GM10266 (cell line): Measurements from ENCODE around the gene FTCD.

ENCODE experiments used
- DNase-seq: peaks from one replicate; pipeline ENCODE4 v3.0.0; 2012; ENCODE audit errors: extremely low spot score
- TF ChIP-seq, protein P1 (sequence below): IDR thresholded peaks from 2 replicates; pipeline ENCODE4 v1.5.1; 2012; ENCODE audit warnings: mild to moderate bottlenecking, low read depth; ENCODE audit not compliant: control insufficient read depth, insufficient read depth; ENCODE audit errors: missing control alignments

FTCD gene

DNA sequence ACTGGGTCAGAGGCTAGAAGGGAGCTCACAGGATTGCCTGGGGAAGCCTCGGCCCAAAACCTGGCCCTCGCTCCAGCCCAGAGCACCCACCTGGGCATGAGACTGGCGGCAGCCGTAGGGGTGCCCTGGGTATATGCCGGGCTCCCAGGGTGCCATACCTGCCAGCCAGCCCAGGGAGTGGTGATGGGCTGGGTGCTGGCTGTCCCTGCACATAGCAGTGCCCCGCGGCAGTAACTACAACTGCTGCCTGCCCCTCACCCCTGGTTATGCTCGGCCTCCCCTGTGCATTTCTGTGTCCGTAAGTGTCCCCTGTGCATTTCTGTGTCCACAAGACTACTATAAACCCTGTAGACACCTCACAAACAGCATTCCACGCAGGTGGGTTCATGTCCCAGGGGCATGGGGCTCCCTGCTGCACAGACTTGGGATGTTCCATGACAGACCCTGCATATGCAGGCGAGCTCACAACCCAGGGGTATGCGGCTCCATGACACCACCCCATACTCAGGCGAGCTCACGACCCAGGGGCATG, 34.6 kb upstream of the FTCD start:
- TF ChIP-seq, protein P1, sequence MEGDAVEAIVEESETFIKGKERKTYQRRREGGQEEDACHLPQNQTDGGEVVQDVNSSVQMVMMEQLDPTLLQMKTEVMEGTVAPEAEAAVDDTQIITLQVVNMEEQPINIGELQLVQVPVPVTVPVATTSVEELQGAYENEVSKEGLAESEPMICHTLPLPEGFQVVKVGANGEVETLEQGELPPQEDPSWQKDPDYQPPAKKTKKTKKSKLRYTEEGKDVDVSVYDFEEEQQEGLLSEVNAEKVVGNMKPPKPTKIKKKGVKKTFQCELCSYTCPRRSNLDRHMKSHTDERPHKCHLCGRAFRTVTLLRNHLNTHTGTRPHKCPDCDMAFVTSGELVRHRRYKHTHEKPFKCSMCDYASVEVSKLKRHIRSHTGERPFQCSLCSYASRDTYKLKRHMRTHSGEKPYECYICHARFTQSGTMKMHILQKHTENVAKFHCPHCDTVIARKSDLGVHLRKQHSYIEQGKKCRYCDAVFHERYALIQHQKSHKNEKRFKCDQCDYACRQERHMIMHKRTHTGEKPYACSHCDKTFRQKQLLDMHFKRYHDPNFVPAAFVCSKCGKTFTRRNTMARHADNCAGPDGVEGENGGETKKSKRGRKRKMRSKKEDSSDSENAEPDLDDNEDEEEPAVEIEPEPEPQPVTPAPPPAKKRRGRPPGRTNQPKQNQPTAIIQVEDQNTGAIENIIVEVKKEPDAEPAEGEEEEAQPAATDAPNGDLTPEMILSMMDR, result no peak
- no peak for DNase-seq

- TF ChIP-seq, protein P1, result no peak
- DNase-seq, result no peak
These were observed 34.0 kb upstream of the FTCD start for GRCh38 chr21:46189213-46189958.

DNA sequence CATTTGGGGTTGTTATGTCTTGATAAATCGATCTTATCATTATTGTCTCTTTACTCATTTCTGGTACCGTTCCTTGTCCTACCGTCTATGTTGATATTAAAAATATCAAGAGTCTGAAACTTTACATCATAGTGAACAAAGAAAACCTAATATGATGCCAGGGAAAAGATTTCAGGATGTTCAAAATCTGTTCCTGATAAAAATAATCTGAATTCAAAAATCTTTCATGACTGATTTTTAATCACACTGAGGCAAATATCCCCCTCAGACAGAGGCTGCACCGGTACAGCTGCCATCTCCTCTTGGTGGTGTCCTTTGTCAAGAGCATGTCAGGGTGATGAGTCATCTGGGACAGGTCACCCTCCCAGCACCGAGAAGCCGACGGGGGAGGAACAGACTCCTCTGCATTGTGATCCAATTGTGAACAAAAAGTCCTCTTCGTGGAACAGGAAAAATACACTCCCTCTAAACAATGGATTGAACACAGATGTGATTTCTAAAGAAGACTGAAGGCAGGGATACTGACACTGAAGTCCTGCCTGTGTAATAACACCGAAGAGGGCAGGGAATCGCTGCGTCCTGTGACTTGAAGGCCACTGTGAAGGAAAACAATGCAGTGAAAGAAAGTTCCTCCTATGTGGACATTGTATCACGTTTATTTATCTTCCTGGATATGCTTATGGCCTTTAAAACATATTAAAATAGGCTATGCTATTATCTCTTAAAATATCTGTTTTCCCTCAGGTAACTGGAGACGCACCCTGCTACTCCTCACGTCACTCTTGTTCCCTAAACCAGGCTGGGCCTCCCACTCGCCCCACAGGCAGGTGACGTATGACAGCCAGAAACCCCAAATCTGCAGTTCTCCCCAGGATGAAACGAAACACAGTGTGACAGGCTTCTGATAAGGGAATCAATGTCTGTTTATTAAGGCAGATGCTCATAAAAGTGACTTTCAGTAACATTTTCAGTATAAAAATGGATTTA, 33.1 kb upstream of the FTCD start:
- no peak for DNase-seq
- TF ChIP-seq, protein P1, result no peak

- TF ChIP-seq, protein P1, result no peak
- no peak for DNase-seq
These were observed 32.4 kb upstream of the FTCD start for GRCh38 chr21:46187814-46188213.

- TF ChIP-seq, protein P1, result no peak
- no peak for DNase-seq
These were observed 31.9 kb upstream of the FTCD start for GRCh38 chr21:46187261-46187660.

DNA sequence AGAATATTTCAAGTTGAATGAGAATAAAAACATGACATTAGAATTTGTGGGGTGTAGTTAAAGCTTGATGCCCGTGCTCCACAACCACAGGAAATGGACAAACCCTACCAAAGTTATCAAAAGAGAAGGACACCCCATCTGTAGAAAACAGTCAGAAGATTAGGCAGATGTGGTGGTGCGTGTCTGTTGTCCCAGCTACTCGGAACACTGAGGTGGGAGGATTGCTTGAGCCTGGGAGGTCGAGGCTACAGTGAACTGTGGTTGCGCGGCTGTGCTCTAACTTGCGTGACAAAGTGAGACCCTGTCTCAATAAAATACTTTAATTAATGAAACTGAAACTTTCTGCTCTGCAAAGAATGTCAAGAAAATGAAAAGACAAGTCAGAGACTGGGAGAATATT, 30.3 kb upstream of the FTCD start:
- DNase-seq, result no peak
- TF ChIP-seq, protein P1, result no peak
